PFSK-1 (cell line): ENCODE measurements around the gene ADGRL2.

Experiments
- FOXP2 ChIP-seq: optimal IDR thresholded peaks from 2 replicates; pipeline ENCODE3; 2011; ENCODE audit warnings: borderline replicate concordance, control low read depth, inconsistent platforms; ENCODE audit not compliant: insufficient read depth; ENCODE audit errors: extremely low read length, extremely low read depth
- POLR2AphosphoS5 ChIP-seq: IDR thresholded peaks from 2 replicates; pipeline ENCODE4 v1.6.1; 2012; ENCODE audit warnings: low read depth, mild to moderate bottlenecking, control low read depth, low read length, moderate library complexity
- REST ChIP-seq, 2 experiments: IDR thresholded peaks; 2 replicates each; pipeline versions ENCODE4 v1.6.1 to v1.8.0; 2011 to 2012; ENCODE audit warnings: low read depth in 2 of 2, low read length in 2 of 2, control low read depth in 1 of 2, inconsistent platforms in 1 of 2, mild to moderate bottlenecking in 1 of 2, moderate library complexity in 1 of 2; ENCODE audit not compliant: insufficient read depth in 1 of 2
- SIN3A ChIP-seq: IDR thresholded peaks from 2 replicates; pipeline ENCODE4 v1.6.1; 2012; ENCODE audit warnings: mild to moderate bottlenecking, low read length, moderate library complexity, borderline replicate concordance; ENCODE audit not compliant: insufficient read depth
- TAF1 ChIP-seq: IDR thresholded peaks from 2 replicates; pipeline ENCODE4 v1.6.1; 2012; ENCODE audit warnings: low read length, control low read depth, borderline replicate concordance; ENCODE audit not compliant: insufficient read depth

The ADGRL2 gene

GRCh38 chr1:81921851-81922462 is 121.2 kb downstream of the ADGRL2 start:
- TF ChIP-seq TAF1 (no peak), POLR2AphosphoS5 (no peak), FOXP2 (no peak), REST (IDR thresholded peaks at IDR 0.05; ENCODE audit: insufficient read depth in 1 of 2, low read depth in 2 of 2, low read length in 2 of 2) (no peak), SIN3A (no peak)

- TF ChIP-seq FOXP2 (no peak), SIN3A (no peak), TAF1 (no peak), POLR2AphosphoS5 (no peak), REST (IDR thresholded peaks at IDR 0.05; ENCODE audit: insufficient read depth in 1 of 2, low read depth in 2 of 2, low read length in 2 of 2) (no peak)
These were observed 122.2 kb downstream of the ADGRL2 start for GRCh38 chr1:81922955-81923354.

- no peak for TF ChIP-seq POLR2AphosphoS5
- no peak for TF ChIP-seq SIN3A
- no peak for TF ChIP-seq REST (IDR thresholded peaks at IDR 0.05; ENCODE audit: insufficient read depth in 1 of 2, low read depth in 2 of 2, low read length in 2 of 2)
- no peak for TF ChIP-seq FOXP2
- no peak for TF ChIP-seq TAF1
These were observed 128.4 kb downstream of the ADGRL2 start for GRCh38 chr1:81929106-81929505.

GRCh38 chr1:81936853-81937252 is 136.1 kb downstream of the ADGRL2 start:
- TF ChIP-seq FOXP2 (no peak), POLR2AphosphoS5 (no peak), TAF1 (no peak), SIN3A (no peak), REST (IDR thresholded peaks at IDR 0.05; ENCODE audit: insufficient read depth in 1 of 2, low read depth in 2 of 2, low read length in 2 of 2) (no peak)
